Ishikawa (cell line): ENCODE data around the gene TRIO.

ENCODE experiments used
- CEBPB ChIP-seq: IDR thresholded peaks from 2 replicates; pipeline ENCODE4 v1.6.1; 2012
- CREB1 ChIP-seq: IDR thresholded peaks from 2 replicates; pipeline ENCODE4 v1.6.1; 2012; ENCODE audit warnings: low read depth
- EGR1 ChIP-seq: IDR thresholded peaks from 2 replicates; pipeline ENCODE4 v1.6.1; 2012
- EP300 ChIP-seq: IDR thresholded peaks from 2 replicates; pipeline ENCODE4 v1.6.1; 2012; ENCODE audit warnings: borderline replicate concordance
- FOXM1 ChIP-seq: IDR thresholded peaks from 2 replicates; pipeline ENCODE4 v1.6.1; 2012; ENCODE audit warnings: low read depth, borderline replicate concordance
- MAX ChIP-seq: IDR thresholded peaks from 2 replicates; pipeline ENCODE4 v1.6.1; 2012
- NFIC ChIP-seq: IDR thresholded peaks from 2 replicates; pipeline ENCODE4 v1.6.1; 2012
- RAD21 ChIP-seq: IDR thresholded peaks from 2 replicates; pipeline ENCODE4 v1.6.1; 2012; ENCODE audit warnings: low read depth
- REST ChIP-seq: IDR thresholded peaks from 2 replicates; pipeline ENCODE4 v1.6.1; 2012; ENCODE audit warnings: low read depth, mild to moderate bottlenecking
- TAF1 ChIP-seq: IDR thresholded peaks from 2 replicates; pipeline ENCODE4 v1.6.1; 2012; ENCODE audit warnings: low read depth, mild to moderate bottlenecking
- TCF12 ChIP-seq: IDR thresholded peaks from 2 replicates; pipeline ENCODE4 v1.6.1; 2012; ENCODE audit warnings: low read depth
- TEAD4 ChIP-seq: IDR thresholded peaks from 2 replicates; pipeline ENCODE4 v1.6.1; 2012
- USF1 ChIP-seq: IDR thresholded peaks from 2 replicates; pipeline ENCODE4 v1.6.1; 2012
- YY1 ChIP-seq: IDR thresholded peaks from 2 replicates; pipeline ENCODE4 v1.6.1; 2012; ENCODE audit warnings: low read depth
- ZBTB7A ChIP-seq: IDR thresholded peaks from 2 replicates; pipeline ENCODE4 v1.6.1; 2012; ENCODE audit warnings: low read depth

TRIO gene

GRCh38 chr5:14175381-14175780 lies 32.2 kb downstream of the TRIO start:
- TF ChIP-seq RAD21 = no peak
- TF ChIP-seq TCF12 = no peak
- no peak for TF ChIP-seq USF1
- no peak for TF ChIP-seq CREB1

- TF ChIP-seq REST = no peak
- TF ChIP-seq RAD21 = no peak
- no peak for TF ChIP-seq CEBPB
- no peak for TF ChIP-seq ZBTB7A
- no peak for TF ChIP-seq EP300
- TF ChIP-seq TCF12 = no peak
- no peak for TF ChIP-seq YY1
- TF ChIP-seq EGR1 = no peak
- TF ChIP-seq NFIC = no peak
- TF ChIP-seq MAX = no peak
- TF ChIP-seq TEAD4 = no peak
- TF ChIP-seq USF1 = no peak
- TF ChIP-seq FOXM1 = no peak
- no peak for TF ChIP-seq TAF1
- TF ChIP-seq CREB1 = no peak
These were observed 33.7 kb downstream of the TRIO start for GRCh38 chr5:14176888-14177287.

GRCh38 chr5:14177634-14178033 lies 34.5 kb downstream of the TRIO start:
- TF ChIP-seq YY1 (no peak), NFIC (no peak), EGR1 (no peak)

GRCh38 chr5:14178091-14178490 lies 34.9 kb downstream of the TRIO start:
- TF ChIP-seq REST = no peak
- TF ChIP-seq CREB1 = no peak
- TF ChIP-seq EP300 = no peak
- TF ChIP-seq TEAD4 = no peak
- TF ChIP-seq TCF12 = no peak
- no peak for TF ChIP-seq CEBPB
- no peak for TF ChIP-seq YY1
- no peak for TF ChIP-seq RAD21
- no peak for TF ChIP-seq MAX

GRCh38 chr5:14178671-14179211 lies 35.6 kb downstream of the TRIO start:
- TF ChIP-seq MAX = no peak
- no peak for TF ChIP-seq TAF1
- TF ChIP-seq EP300 = no peak
- TF ChIP-seq CREB1 = no peak

GRCh38 chr5:14179446-14179845 lies 36.3 kb downstream of the TRIO start:
- TF ChIP-seq FOXM1 (no peak), CREB1 (no peak), TCF12 (no peak), MAX (no peak), ZBTB7A (no peak), YY1 (no peak), EP300 (no peak), NFIC (no peak), TEAD4 (no peak), USF1 (no peak), REST (no peak), CEBPB (no peak), RAD21 (no peak), EGR1 (no peak), TAF1 (no peak)
